PFSK-1 (cell line): Measurements from ENCODE around the gene HPS5.

Source experiments
- POLR2AphosphoS5 ChIP-seq: IDR thresholded peaks from 2 replicates; pipeline ENCODE4 v1.6.1; 2012; ENCODE audit warnings: low read depth, mild to moderate bottlenecking, control low read depth, low read length, moderate library complexity
- REST ChIP-seq, 2 experiments: IDR thresholded peaks; 2 replicates each; pipeline versions ENCODE4 v1.6.1 to v1.8.0; 2011 to 2012; ENCODE audit warnings: low read depth in 2 of 2, low read length in 2 of 2, control low read depth in 1 of 2, inconsistent platforms in 1 of 2, mild to moderate bottlenecking in 1 of 2, moderate library complexity in 1 of 2; ENCODE audit not compliant: insufficient read depth in 1 of 2
- TAF1 ChIP-seq: IDR thresholded peaks from 2 replicates; pipeline ENCODE4 v1.6.1; 2012; ENCODE audit warnings: low read length, control low read depth, borderline replicate concordance; ENCODE audit not compliant: insufficient read depth

- TF ChIP-seq POLR2AphosphoS5 (no peak), REST (IDR thresholded peaks at IDR 0.05; ENCODE audit: insufficient read depth in 1 of 2, low read depth in 2 of 2, low read length in 2 of 2) (no peak), TAF1 (no peak)
Observed at GRCh38 chr11:18314784-18315523, 7.0 kb downstream of the HPS5 start.
